Osteocyte (in vitro differentiated cells): Measurements from ENCODE around the gene RIMOC1. TPM values are rescaled to one million over a fixed set of nuclear protein-coding genes. Genes with fewer than 3 reads are reported as not detected.

Source experiments
- DNase-seq: peaks from one replicate; pipeline ENCODE4 v3.0.0; 2021; ENCODE audit warnings: mixed read lengths; ENCODE audit not compliant: unreplicated experiment; ENCODE audit errors: extremely low spot score
- H3K27ac Mint-ChIP-seq: one replicate; pipeline ENCODE4 v1.8.0; 2021; ENCODE audit warnings: mild to moderate bottlenecking, mixed read lengths; ENCODE audit not compliant: unreplicated experiment
- H3K27me3 Mint-ChIP-seq: one replicate; pipeline ENCODE4 v1.8.0; 2021; ENCODE audit warnings: mixed read lengths; ENCODE audit not compliant: unreplicated experiment
- H3K36me3 Mint-ChIP-seq: one replicate; pipeline ENCODE4 v1.8.0; 2021; ENCODE audit warnings: mixed read lengths; ENCODE audit not compliant: unreplicated experiment
- H3K4me1 Mint-ChIP-seq: one replicate; pipeline ENCODE4 v1.8.0; 2021; ENCODE audit warnings: mixed read lengths; ENCODE audit not compliant: unreplicated experiment
- H3K4me3 Mint-ChIP-seq: one replicate; pipeline ENCODE4 v1.8.0; 2021; ENCODE audit warnings: mild to moderate bottlenecking, moderate library complexity, mixed read lengths; ENCODE audit not compliant: unreplicated experiment
- H3K9me3 Mint-ChIP-seq: one replicate; pipeline ENCODE4 v1.8.0; 2021; ENCODE audit warnings: mixed read lengths; ENCODE audit not compliant: unreplicated experiment
- total RNA-seq: library from RNA; stranded (reverse); gene quantifications from 2 replicates; pipeline ENCODE4 v1.2.1, GENCODE V29; 2021
- TF ChIP-seq, protein P1 (sequence below): fragments of 200-600 bp; sonication (generic); IDR thresholded peaks from 2 replicates; pipeline ENCODE4 v1.5.0; 2021; ENCODE audit warnings: antibody characterized with exemption, mild to moderate bottlenecking, moderate library complexity

The RIMOC1 gene
- total RNA-seq, 1 donor from 2014 or later: 43.6 TPM

- no peak for DNase-seq
- H3K36me3 Mint-ChIP-seq: peaks cover 35% of the 10 kb centered on the region
Observed at GRCh38 chr5:41921874-41922273, 17.7 kb downstream of the RIMOC1 start.

GRCh38 chr5:41924526-41924871 lies 20.4 kb downstream of the RIMOC1 start:
- TF ChIP-seq, protein P1, sequence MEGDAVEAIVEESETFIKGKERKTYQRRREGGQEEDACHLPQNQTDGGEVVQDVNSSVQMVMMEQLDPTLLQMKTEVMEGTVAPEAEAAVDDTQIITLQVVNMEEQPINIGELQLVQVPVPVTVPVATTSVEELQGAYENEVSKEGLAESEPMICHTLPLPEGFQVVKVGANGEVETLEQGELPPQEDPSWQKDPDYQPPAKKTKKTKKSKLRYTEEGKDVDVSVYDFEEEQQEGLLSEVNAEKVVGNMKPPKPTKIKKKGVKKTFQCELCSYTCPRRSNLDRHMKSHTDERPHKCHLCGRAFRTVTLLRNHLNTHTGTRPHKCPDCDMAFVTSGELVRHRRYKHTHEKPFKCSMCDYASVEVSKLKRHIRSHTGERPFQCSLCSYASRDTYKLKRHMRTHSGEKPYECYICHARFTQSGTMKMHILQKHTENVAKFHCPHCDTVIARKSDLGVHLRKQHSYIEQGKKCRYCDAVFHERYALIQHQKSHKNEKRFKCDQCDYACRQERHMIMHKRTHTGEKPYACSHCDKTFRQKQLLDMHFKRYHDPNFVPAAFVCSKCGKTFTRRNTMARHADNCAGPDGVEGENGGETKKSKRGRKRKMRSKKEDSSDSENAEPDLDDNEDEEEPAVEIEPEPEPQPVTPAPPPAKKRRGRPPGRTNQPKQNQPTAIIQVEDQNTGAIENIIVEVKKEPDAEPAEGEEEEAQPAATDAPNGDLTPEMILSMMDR: no peak
- Mint-ChIP-seq H3K4me3 (peak overlapping the region; percentile 81), H3K27ac (peak overlapping the region; percentile 91), H3K27me3 (no peaks in the 10 kb centered on the region), H3K4me1 (peaks cover 4% of the 10 kb centered on the region), H3K36me3 (peaks cover 17% of the 10 kb centered on the region), H3K9me3 (no peaks in the 10 kb centered on the region)
- no peak for DNase-seq

More at GRCh38 chr5:41921874-41922273, 17.7 kb downstream of the RIMOC1 start:
- Mint-ChIP-seq H3K4me3 (no peak overlapping the region), H3K4me1 (peaks cover 4% of the 10 kb centered on the region), H3K9me3 (no peaks in the 10 kb centered on the region), H3K27me3 (no peaks in the 10 kb centered on the region), H3K27ac (no peak overlapping the region)
- TF ChIP-seq, protein P1: no peak

GRCh38 chr5:41924872-41925554 lies 20.9 kb downstream of the RIMOC1 start, which contains the start of gene FBXO4:
Gene FBXO4, plus strand, starts transcription at chr5:41925281. Its CDS starts 29 bp downstream, at chr5:41925310.
- peak within 1 kb of the TSS; percentile 81 for H3K4me3 Mint-ChIP-seq
- no peaks in the 10 kb centered on the region for H3K9me3 Mint-ChIP-seq
- peak within 1 kb of the TSS; percentile 91 for H3K27ac Mint-ChIP-seq
- H3K36me3 Mint-ChIP-seq: peaks cover 12% of the 10 kb centered on the region
- DNase-seq: peak; percentile 90
- TF ChIP-seq, protein P1: peak; percentile 30
- no peaks in the 10 kb centered on the region for H3K27me3 Mint-ChIP-seq
- H3K4me1 Mint-ChIP-seq: peaks cover 4% of the 10 kb centered on the region

DNA sequence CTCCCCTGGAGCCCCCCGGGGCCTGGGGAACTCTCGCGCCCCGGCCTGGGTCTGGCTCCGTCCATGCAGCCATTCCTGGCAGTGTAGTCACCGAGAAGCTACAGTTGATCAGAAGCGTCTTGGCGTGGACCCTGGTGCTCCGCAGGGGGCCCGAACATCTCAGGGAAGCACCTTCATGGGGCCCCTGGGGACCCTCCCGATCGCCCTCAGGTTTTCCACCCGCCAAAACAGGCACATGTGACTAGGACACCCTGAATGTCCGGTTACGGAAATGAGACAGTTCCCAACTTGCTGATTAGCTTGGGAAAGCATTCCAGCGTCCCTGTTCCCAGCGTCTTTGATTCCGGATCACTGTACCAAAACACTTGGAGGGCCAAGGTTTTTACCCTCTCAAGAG lies 21.4 kb downstream of the RIMOC1 start:
- no peaks in the 10 kb centered on the region for H3K9me3 Mint-ChIP-seq
- H3K4me1 Mint-ChIP-seq: peaks cover 4% of the 10 kb centered on the region
- peak overlapping the region; percentile 81 for H3K4me3 Mint-ChIP-seq
- no peak for DNase-seq
- peak overlapping the region; percentile 47 for H3K27ac Mint-ChIP-seq
- TF ChIP-seq, protein P1: no peak
- H3K27me3 Mint-ChIP-seq: no peaks in the 10 kb centered on the region
- H3K36me3 Mint-ChIP-seq: peaks cover 12% of the 10 kb centered on the region

DNA sequence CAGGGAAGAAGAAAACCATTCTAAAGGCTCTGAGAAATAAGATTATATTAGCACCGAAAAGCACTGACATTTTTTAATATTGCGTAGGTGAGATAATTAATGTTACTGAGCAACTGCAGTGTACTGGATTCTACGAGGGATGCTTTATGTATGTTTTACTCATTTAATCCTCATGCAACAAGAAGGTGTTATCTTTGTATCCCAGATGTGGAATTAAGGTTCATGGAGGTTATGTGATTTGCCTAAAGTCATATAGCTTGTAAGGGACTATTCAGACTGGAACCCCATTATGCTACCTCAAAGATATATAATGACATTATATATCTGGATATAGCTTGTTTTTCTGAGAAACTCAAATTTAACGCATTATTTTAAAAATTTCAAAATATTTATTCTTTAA lies 23.5 kb downstream of the RIMOC1 start:
- Mint-ChIP-seq H3K27ac (no peak overlapping the region), H3K4me1 (peaks cover 4% of the 10 kb centered on the region), H3K36me3 (peaks cover 6% of the 10 kb centered on the region), H3K4me3 (no peak overlapping the region), H3K27me3 (no peaks in the 10 kb centered on the region), H3K9me3 (no peaks in the 10 kb centered on the region)
- no peak for DNase-seq
- TF ChIP-seq, protein P1: no peak
